ENCODE results near the gene SLC15A1.

- TF ChIP-seq YY1 (IDR thresholded peaks at IDR 0.05; ENCODE audit: insufficient read depth, insufficient read length), result no peak
- TF ChIP-seq ZNF274 (IDR thresholded peaks at IDR 0.05; ENCODE audit: low read depth, low read length), result no peak
Measured at GRCh38 chr13:98643479-98643878, 109.0 kb downstream of the SLC15A1 start.

Measured in NT2/D1 (cell line).